Neural cell (in vitro differentiated cells): ENCODE results near the gene LRRK2. TPM values are rescaled to one million over a fixed set of nuclear protein-coding genes. Genes with fewer than 3 reads are reported as not detected.

Source experiments
- H2AFZ ChIP-seq: fragments of 200-600, 300-800 bp; sonication (generic), shearing (Covaris generic); 2 replicates; pipeline ENCODE4 v1.6.0; 2014; ENCODE audit warnings: low read depth, mild to moderate bottlenecking, antibody characterized with exemption, low read length, moderate library complexity
- H3F3A ChIP-seq: fragments of 200-600 bp; shearing (Covaris generic); 2 replicates; pipeline ENCODE4 v1.6.1; 2016; ENCODE audit warnings: mild to moderate bottlenecking, moderate library complexity, mixed read lengths, antibody characterized with exemption, low read length; ENCODE audit not compliant: insufficient read depth, poor library complexity, severe bottlenecking
- H3K27ac ChIP-seq: fragments of 200-600, 300-800 bp; sonication (generic), shearing (Covaris generic); 2 replicates; pipeline ENCODE4 v1.5.1; 2014; ENCODE audit warnings: mild to moderate bottlenecking, low read length, moderate library complexity
- H3K27me3 ChIP-seq: fragments of 300-800, 200-600 bp; sonication (generic), shearing (Covaris generic); 2 replicates; pipeline ENCODE4 v1.6.0; 2014; ENCODE audit warnings: mild to moderate bottlenecking, low read depth, low read length, moderate library complexity; ENCODE audit not compliant: insufficient read depth
- H3K36me3 ChIP-seq: fragments of 300-800, 200-600 bp; sonication (generic), shearing (Covaris generic); 2 replicates; pipeline ENCODE4 v1.5.1; 2014; ENCODE audit warnings: mild to moderate bottlenecking, antibody characterized with exemption, low read length, moderate library complexity; ENCODE audit not compliant: insufficient read depth
- H3K4me2 ChIP-seq: fragments of 300-800, 200-600 bp; sonication (generic), shearing (Covaris generic); 2 replicates; pipeline ENCODE4 v1.6.0; 2014; ENCODE audit warnings: mild to moderate bottlenecking, low read length
- H3K4me3 ChIP-seq: fragments of 300-800, 200-600 bp; sonication (generic), shearing (Covaris generic); 2 replicates; pipeline ENCODE4 v1.5.1; 2014; ENCODE audit warnings: mild to moderate bottlenecking, low read length, moderate library complexity
- H3K79me2 ChIP-seq: fragments of 200-600 bp; shearing (Covaris generic); replicated peaks from 2 replicates; pipeline ENCODE4 v1.6.0; 2014; ENCODE audit warnings: mild to moderate bottlenecking, low read length, moderate library complexity; ENCODE audit not compliant: insufficient read depth
- H3K9ac ChIP-seq: fragments of 300-800, 200-600 bp; sonication (generic), shearing (Covaris generic); 2 replicates; pipeline ENCODE4 v1.6.1; 2016; ENCODE audit warnings: mild to moderate bottlenecking, low read length, mixed read lengths
- H3K9me2 ChIP-seq: fragments of 200-600 bp; shearing (Covaris generic); 2 replicates; pipeline ENCODE4 v1.6.1; 2016; ENCODE audit warnings: mild to moderate bottlenecking, low read length, mixed read lengths; ENCODE audit not compliant: insufficient read depth
- H3K9me3 ChIP-seq: fragments of 200-600, 300-800 bp; sonication (generic), shearing (Covaris generic); 2 replicates; pipeline ENCODE4 v1.6.1; 2016; ENCODE audit warnings: mild to moderate bottlenecking, mixed run types, low read length, moderate library complexity, mixed read lengths
- H4K20me1 ChIP-seq: fragments of 200-600 bp; shearing (Covaris generic); 2 replicates; pipeline ENCODE4 v1.6.1; 2016; ENCODE audit warnings: mild to moderate bottlenecking, mixed run types; ENCODE audit not compliant: insufficient read depth
- EP300 ChIP-seq: fragments of 450-650 bp; conservative IDR thresholded peaks from 2 replicates; pipeline ENCODE4 v1.6.1; 2014; ENCODE audit warnings: antibody characterized with exemption, mild to moderate bottlenecking, moderate library complexity; ENCODE audit not compliant: poor library complexity, severe bottlenecking
- EZH2 ChIP-seq: fragments of 200-600, 300-800 bp; shearing (Covaris generic), sonication (generic); IDR thresholded peaks from 2 replicates; pipeline ENCODE4 v1.6.1; 2014; ENCODE audit warnings: antibody characterized with exemption, low read length, borderline replicate concordance, mild to moderate bottlenecking; ENCODE audit not compliant: insufficient read depth, poor library complexity, severe bottlenecking
- MXI1 ChIP-seq: fragments of 450-650 bp; conservative IDR thresholded peaks from 2 replicates; pipeline ENCODE4 v1.6.1; 2014; ENCODE audit warnings: antibody characterized with exemption, mild to moderate bottlenecking; ENCODE audit not compliant: poor library complexity, severe bottlenecking
- POLR2AphosphoS5 ChIP-seq: IDR thresholded peaks from 2 replicates; pipeline ENCODE4 v1.6.1; 2012
- RAD21 ChIP-seq: fragments of 450-650 bp; conservative IDR thresholded peaks from 2 replicates; pipeline ENCODE4 v1.6.1; 2014; ENCODE audit warnings: antibody characterized with exemption, mild to moderate bottlenecking, moderate library complexity
- SMC3 ChIP-seq: fragments of 450-650 bp; conservative IDR thresholded peaks from 2 replicates; pipeline ENCODE4 v1.6.1; 2014; ENCODE audit warnings: antibody characterized with exemption, mild to moderate bottlenecking, moderate library complexity; ENCODE audit not compliant: poor library complexity
- TAF1 ChIP-seq: IDR thresholded peaks from 2 replicates; pipeline ENCODE4 v1.6.1; 2012; ENCODE audit warnings: low read depth
- polyA plus RNA-seq: library from polyadenylated mRNA; depleted of rRNA; stranded (reverse); fragments of >200 nt; gene quantifications from 2 replicates; pipeline ENCODE4 v1.2.3, GENCODE V29; 2014
- TF ChIP-seq, protein P1 (sequence below): fragments of 450-650 bp; IDR thresholded peaks from 2 replicates; pipeline ENCODE4 v1.5.1; 2014; ENCODE audit warnings: antibody characterized with exemption, mild to moderate bottlenecking, moderate library complexity; ENCODE audit not compliant: poor library complexity, severe bottlenecking
- TF ChIP-seq, protein P2 (sequence below): IDR thresholded peaks from 2 replicates; pipeline ENCODE4 v1.6.1; 2012; ENCODE audit warnings: borderline replicate concordance

LRRK2 gene
- polyA plus RNA-seq, 1 donor from 2014 or later, result 0.54 TPM

DNA sequence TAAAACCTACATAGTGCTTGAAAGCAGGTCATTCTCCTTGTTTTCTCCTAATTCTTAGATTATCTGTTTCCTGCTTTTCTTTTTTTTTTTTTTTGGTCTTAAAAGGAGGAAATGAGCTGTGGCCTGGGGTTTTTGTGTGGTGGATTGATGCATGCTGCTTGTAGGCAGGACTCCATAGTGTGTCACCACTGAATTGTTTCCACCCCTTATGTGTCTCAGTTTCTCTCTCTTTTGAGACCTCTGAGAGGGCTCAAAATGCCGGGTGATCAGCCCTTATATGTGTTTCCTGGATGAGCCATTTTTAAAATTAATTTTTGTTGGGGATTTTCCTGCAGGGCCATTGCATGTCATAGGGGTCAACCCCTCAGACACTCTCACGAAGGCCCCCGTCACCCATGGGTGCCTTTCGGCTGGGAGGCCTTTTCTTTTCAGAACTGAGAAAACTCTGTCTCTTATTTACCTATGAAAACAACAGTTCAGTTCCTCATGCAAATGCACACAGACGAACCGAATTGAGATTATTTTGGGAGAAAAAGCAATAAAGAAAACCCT, 32.0 kb upstream of the LRRK2 start:
- no peaks in the 10 kb centered on the region for H3K9me2 ChIP-seq
- no peaks in the 10 kb centered on the region for H3K27me3 ChIP-seq
- no peaks in the 10 kb centered on the region for H3K79me2 ChIP-seq
- no peak overlapping the region for H3K9ac ChIP-seq
- no peaks in the 10 kb centered on the region for H3K36me3 ChIP-seq
- H3K4me3 ChIP-seq, result no peak overlapping the region
- no peaks in the 10 kb centered on the region for H4K20me1 ChIP-seq
- no peak overlapping the region for H3K4me2 ChIP-seq
- TF ChIP-seq SMC3 (no peak), RAD21 (no peak), POLR2AphosphoS5 (no peak), EP300 (no peak), TAF1 (no peak), MXI1 (no peak), EZH2 (no peak)
- TF ChIP-seq, protein P1, sequence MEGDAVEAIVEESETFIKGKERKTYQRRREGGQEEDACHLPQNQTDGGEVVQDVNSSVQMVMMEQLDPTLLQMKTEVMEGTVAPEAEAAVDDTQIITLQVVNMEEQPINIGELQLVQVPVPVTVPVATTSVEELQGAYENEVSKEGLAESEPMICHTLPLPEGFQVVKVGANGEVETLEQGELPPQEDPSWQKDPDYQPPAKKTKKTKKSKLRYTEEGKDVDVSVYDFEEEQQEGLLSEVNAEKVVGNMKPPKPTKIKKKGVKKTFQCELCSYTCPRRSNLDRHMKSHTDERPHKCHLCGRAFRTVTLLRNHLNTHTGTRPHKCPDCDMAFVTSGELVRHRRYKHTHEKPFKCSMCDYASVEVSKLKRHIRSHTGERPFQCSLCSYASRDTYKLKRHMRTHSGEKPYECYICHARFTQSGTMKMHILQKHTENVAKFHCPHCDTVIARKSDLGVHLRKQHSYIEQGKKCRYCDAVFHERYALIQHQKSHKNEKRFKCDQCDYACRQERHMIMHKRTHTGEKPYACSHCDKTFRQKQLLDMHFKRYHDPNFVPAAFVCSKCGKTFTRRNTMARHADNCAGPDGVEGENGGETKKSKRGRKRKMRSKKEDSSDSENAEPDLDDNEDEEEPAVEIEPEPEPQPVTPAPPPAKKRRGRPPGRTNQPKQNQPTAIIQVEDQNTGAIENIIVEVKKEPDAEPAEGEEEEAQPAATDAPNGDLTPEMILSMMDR, result no peak
- TF ChIP-seq, protein P2, sequence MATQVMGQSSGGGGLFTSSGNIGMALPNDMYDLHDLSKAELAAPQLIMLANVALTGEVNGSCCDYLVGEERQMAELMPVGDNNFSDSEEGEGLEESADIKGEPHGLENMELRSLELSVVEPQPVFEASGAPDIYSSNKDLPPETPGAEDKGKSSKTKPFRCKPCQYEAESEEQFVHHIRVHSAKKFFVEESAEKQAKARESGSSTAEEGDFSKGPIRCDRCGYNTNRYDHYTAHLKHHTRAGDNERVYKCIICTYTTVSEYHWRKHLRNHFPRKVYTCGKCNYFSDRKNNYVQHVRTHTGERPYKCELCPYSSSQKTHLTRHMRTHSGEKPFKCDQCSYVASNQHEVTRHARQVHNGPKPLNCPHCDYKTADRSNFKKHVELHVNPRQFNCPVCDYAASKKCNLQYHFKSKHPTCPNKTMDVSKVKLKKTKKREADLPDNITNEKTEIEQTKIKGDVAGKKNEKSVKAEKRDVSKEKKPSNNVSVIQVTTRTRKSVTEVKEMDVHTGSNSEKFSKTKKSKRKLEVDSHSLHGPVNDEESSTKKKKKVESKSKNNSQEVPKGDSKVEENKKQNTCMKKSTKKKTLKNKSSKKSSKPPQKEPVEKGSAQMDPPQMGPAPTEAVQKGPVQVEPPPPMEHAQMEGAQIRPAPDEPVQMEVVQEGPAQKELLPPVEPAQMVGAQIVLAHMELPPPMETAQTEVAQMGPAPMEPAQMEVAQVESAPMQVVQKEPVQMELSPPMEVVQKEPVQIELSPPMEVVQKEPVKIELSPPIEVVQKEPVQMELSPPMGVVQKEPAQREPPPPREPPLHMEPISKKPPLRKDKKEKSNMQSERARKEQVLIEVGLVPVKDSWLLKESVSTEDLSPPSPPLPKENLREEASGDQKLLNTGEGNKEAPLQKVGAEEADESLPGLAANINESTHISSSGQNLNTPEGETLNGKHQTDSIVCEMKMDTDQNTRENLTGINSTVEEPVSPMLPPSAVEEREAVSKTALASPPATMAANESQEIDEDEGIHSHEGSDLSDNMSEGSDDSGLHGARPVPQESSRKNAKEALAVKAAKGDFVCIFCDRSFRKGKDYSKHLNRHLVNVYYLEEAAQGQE, result no peak
- H2AFZ ChIP-seq, result no peak overlapping the region
- no peaks in the 10 kb centered on the region for H3K9me3 ChIP-seq
- no peaks in the 10 kb centered on the region for H3F3A ChIP-seq
- H3K27ac ChIP-seq, result no peak overlapping the region

DNA sequence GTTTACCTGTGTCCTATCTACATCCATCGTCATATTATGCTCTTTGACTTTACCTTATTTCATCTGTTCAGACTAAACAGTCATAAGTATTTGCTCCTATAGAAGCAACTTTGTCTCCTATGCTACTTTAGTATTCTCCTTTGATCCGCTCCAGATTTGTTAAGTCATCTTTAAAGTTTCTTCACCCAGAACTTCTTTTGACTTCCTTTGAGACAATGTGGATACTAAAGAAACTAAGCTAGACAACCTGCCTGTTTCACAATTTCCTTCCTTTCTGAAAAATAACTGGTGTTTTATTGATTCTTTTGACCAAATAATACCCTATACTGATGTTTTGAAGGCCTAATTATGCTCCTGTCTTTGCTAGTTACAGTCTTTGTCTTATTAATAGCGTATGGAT, 30.0 kb upstream of the LRRK2 start:
- Histone ChIP-seq H3K27me3 (no peaks in the 10 kb centered on the region), H3K27ac (no peak overlapping the region), H3K4me2 (no peak overlapping the region), H3K79me2 (no peaks in the 10 kb centered on the region), H3K9me2 (no peaks in the 10 kb centered on the region), H3K9ac (no peak overlapping the region), H2AFZ (no peak overlapping the region), H3K9me3 (no peaks in the 10 kb centered on the region), H3K4me3 (no peak overlapping the region), H3K36me3 (no peaks in the 10 kb centered on the region), H3F3A (no peaks in the 10 kb centered on the region), H4K20me1 (no peaks in the 10 kb centered on the region)
- TF ChIP-seq MXI1 (no peak), RAD21 (no peak), EZH2 (no peak), TAF1 (no peak), EP300 (no peak), POLR2AphosphoS5 (no peak), SMC3 (no peak)
- TF ChIP-seq, protein P1, result no peak
- TF ChIP-seq, protein P2, result no peak
